GM21528 (cell line): ENCODE data around the gene TBK1.

Source experiments
- ATAC-seq: cut with Tn5 transposase; IDR thresholded peaks from one replicate; pipeline ENCODE4 v1.9.1; 2021; ENCODE audit warnings: mild to moderate bottlenecking, moderate library complexity; ENCODE audit not compliant: unreplicated experiment, low FRiP score

TBK1 gene

DNA sequence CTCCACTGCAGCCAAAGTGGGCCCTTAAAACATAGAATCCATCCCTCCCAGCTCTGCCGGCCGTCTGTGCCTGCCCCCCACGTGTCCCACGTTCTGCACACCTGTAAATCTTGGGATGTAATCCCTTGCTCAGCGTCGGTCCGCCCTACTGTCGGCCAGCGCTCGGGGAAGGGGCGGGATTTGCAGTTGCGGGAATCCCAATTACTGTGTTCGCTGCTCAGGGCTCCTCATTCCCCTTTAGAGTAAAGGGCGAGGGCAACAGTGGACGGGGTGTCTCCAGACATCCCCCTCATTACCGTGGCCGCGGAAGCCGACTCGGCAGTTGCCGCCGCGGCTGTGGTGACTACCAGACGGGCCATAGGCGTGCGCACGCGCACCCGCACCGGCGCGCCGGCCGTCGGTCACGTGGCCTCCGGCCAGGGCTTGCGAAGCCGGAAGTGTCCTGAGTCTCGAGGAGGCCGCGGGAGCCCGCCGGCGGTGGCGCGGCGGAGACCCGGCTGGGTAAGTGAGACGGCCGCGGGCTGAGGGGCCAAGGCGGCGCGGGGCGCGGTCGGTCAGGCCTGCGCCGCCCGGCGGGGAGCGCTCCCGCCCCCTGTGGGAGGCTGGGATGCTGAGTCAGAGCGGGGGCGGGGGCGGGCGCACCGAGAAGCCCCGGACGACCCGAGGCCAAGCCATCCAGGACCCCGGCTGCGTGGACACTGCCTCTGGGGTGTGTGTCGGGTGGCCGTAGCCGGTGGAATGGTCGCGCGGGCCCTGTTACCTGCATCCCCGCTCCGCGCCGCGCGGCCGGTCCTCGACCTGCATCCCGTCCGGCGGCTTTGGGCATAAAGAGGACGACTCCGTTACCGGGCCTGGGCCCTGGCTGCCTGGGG, at the start of gene TBK1:
TSS of gene TBK1 (plus strand) at position 434 of the 872 bp plus-strand sequence. CDS start 3,751 bp downstream, outside the sequence.
- peak; percentile 86 for ATAC-seq

DNA sequence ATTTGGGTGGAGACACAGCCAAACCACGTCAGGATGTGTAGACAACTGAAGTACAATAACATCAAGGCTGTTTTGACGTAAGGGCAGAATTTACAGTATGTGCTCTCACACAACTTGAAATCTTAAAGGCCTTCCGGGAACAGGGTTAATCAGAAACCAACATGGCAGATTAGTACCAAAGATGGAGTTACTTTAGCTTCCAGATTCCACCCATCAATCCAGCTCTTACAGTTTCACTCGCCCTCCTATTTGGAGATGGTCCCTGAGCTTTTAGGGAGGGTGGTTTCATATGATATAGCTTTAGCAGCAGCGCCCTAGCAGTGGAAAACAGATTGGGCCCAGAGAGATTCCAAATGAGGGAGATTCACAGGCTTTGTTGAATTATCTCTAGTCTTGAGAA, 49.7 kb upstream of the TBK1 start:
- ATAC-seq = no peak

DNA sequence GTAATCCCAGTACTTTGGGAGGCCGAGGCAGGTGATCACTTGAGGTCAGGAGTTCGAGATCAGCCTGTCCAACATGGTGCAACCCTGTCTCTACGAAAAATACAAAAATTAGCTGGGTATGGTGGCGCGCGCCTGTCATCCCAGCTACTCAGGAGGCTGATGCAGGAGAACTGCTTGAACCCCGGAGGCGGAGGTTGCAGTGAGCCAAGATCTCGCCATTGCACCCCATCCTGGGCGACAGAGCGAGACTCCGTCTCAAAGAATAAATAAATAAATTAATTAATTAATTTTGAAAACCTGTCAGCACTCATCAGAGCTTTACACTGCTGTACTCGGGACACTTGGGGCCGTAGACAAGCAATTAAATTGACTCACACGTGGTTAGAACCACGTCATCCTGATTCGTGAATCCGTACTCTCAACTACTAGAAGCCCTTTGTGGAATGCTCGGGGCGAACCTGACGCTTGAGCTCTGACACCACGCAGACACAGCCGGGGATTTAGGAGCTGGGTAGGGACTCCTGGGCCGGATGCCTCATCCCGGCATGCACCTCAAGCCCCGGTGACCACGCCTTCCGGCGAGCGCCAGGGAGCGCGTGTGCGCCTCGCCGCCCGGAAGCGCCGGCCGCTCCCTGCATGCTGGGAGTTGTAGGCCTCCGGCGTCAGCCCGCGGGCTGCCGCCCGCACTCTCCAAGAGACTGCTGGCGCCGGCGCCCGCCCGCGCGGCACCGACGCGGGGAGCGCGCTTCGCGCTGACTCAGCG, 48.0 kb upstream of the TBK1 start, which contains the start of gene XPOT:
TSS of gene XPOT (plus strand) at position 686 of the 763 bp plus-strand sequence. CDS start 5,644 bp downstream, outside the sequence.
- peak; percentile 94 for ATAC-seq

DNA sequence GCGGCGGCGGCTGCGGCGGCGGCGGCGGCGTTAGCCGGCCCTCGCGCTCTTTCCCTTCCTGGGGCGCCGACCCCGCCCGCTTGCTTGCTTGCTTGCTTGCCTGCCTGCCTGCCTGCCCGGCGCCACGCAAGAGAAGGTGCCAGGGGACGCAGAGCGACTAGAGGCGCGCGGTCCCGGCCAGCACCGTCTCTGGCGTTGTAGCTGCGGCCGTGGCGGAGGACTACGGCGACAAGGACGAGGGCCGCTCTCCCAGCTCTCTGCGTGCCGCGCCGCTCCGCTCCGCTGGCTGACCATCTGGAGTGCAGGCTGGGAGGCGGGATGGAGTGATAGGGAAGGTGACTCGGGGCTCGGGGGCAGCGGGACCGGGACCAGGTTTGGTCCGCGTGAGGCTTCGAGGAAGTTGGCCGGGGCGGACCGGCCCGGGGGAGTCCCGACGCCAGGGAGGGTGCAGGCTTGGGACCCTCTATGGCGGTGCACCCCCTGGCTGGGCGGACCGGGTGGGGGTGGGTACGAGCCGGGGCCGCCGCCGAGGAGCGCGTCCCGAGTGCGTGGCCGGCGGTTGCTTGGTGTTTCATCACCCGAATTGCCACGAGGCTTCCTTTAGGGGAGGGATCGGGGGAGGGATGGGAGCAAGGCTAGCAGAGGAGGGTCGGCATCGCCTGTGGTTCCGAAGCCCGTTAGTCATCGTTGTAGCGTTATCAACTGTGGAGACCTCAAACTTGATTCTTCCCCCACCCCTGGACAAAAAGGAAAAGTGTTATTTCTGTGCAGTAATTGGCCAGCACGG, 47.3 kb upstream of the TBK1 start:
- peak; percentile 74 for ATAC-seq

DNA sequence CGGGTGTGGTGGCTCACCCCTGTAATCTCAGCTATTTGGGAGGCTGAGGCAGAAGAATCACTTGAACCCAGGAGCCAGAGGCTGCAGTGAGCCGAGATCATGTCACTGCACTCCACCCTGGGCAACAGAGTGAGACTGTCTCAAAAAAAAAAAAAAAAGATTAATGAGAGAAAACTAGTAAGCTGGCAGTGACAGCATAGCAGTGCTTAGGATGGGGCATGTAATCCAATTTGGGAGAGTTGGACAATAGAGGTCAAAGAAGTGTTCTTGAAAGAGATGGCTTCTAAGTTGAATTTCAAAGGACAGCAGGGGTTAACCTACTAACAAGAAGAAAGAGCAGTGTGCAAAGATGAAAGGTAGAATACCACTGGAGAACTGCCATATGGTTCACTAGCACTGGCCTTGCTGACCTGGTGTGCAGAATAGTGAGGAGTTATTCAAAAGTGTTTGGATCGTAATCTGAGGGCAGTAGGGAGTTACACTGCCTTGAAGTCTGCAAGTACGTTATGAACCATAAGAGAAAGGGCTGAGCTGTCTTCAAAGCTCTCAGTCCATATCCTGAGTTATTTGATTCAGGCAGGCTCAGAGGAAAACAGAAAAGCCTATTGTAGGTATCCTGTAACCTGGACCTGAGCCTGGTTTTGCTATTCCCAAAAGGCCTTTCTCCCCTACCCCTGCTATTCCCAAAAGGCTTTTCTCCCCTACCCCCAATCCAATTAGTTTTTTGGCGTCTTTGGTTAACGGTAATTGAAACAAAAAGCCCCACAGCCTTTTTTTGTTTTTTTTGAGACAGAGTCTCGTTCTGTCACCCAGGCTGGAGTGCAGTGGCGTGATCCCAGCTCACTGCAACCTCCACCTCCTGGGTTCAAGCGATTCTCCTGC, 44.3 kb upstream of the TBK1 start:
- ATAC-seq = no peak

- no peak for ATAC-seq
Measured at GRCh38 chr12:64411427-64411826, 40.5 kb upstream of the TBK1 start.

DNA sequence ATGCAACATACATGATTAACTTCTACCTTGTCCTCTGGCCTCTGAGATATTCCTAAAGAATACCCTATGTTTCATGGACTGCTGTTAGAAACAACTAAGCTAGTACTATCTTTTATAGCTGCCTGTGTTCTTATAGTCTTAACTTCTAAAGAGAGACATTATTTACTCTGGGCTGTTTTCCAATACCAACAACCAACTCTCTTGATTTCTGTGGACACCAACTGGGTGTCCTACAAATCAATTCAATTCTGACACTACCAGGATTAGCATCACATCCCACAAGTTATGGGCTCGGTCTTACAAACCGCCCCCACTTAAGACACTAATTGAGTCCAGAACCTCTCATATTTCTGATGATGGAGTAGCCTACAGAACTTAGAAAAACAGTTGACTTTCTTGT, 39.5 kb upstream of the TBK1 start:
- ATAC-seq = no peak

DNA sequence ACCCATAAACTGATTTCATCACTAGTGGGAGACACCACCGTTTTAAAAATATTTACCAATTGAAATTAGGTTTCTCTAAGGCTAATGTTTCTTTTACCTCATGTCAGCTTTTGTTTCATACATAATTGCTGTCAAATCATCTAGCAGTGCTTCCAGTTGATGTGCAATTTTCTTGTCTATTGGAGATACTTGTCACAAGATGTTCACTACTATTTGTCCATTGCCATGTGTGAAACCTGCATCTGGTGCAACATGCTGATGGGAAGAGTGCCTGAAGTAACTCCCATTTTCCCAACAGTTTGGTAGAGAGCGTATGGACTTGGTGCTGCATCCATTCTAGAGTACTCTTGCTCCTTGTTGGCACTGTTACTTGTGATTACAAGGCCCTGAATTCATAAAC, 38.0 kb upstream of the TBK1 start:
- no peak for ATAC-seq

DNA sequence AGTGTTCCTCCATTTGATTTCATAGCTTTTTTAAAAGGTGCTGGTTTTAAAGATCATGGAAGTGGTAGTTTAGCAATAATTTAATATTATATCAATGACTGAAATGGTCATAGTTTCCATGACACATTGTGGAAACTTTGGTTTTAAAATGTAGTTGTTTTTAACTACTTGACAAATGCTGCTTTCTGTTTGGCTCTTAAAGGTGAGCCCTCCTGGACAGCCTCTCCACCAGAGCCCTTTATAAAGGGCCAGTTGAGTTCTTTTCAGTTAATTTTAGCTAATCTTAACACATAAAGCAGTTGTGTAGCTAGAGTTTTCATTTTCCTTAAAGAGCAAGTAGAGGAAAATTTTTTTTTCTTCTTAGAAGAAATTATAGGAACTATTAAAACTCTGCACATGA, 33.7 kb upstream of the TBK1 start:
- no peak for ATAC-seq

- no peak for ATAC-seq
Measured at GRCh38 chr12:64419696-64420095, 32.2 kb upstream of the TBK1 start.

- ATAC-seq = no peak
Measured at GRCh38 chr12:64427988-64428387, 23.9 kb upstream of the TBK1 start.

DNA sequence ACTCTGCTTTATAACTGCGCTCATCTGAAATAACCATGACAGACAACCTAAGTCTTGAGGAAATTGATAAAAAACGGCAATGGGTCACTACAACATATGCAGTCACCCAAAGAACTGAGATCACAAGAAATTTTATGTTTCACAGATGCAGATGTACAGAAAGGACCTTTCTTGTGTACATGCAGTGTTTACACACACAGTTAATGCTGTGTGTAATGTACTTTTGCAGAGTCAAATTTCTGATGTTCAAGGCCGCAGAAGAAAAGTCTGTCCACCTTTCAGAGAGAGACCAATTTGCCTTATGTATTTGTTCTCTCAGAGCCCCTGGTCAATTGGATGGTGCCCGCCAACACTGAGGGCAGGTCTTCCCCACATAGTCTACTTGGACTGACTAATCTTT, 23.0 kb upstream of the TBK1 start:
- ATAC-seq = no peak

DNA sequence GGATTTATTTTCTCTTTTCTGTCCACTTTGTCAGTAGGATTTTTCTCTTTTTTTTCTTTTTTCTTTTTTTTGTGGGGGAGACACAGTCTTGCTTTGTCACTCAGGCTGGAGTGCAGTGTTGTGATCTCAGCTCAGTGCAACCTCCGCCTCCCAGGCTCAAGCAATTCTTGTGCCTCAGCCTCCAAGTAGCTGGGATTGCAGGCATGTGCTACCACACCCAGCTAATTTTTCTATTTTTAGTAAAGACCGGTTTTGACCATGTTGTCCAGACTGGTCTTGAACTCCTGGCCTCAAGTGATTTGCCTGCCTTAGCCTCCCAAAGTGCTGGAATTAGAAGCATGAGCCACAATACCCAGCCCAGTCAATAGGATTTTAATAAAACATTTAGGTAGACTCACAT, 21.0 kb upstream of the TBK1 start:
- no peak for ATAC-seq

GRCh38 chr12:64431791-64432190, 20.1 kb upstream of the TBK1 start:
- ATAC-seq = no peak

- ATAC-seq = no peak
Measured at GRCh38 chr12:64433915-64434314, 18.0 kb upstream of the TBK1 start.

- no peak for ATAC-seq
Measured at GRCh38 chr12:64440100-64440499, 11.8 kb upstream of the TBK1 start.

- no peak for ATAC-seq
Measured at GRCh38 chr12:64445490-64445889, 6.4 kb upstream of the TBK1 start.

DNA sequence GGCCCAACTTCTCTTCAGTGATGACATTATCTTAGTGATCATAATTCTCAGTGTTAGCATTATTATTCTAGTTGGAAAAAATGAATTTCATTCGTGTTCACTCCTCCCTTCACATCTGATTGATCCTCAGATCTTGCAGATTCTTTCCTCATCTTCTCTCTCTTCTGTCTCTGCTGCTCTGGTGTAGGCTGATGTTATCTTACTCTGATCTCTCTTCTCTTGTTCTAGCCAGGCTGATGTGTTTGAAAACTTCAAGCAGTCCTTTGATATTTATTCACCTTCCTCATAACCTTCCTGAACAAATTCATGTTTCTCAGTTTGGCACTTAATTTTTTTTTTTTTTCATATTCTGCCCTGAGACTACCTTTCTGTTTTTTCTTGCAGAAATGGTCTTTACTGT, 5.6 kb upstream of the TBK1 start:
- ATAC-seq = no peak

DNA sequence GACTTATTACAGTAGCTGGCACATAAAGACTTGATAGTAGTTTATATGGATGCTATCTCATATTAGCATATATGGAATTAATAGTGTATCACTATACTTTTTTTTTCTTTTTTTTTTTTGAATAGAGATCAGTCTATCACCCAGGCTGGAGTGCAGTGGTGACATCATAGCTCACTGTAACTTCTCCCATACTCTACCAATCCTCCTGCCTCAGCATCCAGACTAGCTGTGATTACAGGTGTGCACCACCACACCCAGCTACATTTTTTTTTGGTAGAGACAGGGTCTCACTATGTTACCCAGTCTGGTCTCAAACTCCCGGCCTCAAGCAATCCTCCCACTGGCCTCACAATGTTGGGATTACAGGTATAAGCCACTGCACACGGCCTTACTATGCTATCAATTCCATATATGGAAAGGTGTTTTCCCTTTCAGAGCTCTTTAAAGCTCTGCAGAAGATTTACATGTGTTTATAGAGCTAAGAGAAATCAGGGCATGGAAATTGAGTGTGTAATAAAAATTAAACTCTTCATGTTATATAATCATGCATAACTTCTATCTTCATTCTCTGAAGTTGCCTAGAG, 1.8 kb upstream of the TBK1 start:
- no peak for ATAC-seq
